ENCODE data around the gene STEAP1. TPM values are rescaled to one million over a fixed set of nuclear protein-coding genes. Genes with fewer than 3 reads are reported as not detected.

Gene STEAP1
- total RNA-seq, 1 donor: 39.1 TPM

GRCh38 chr7:90210475-90210874, 56.2 kb downstream of the STEAP1 start:
- Histone ChIP-seq H3K27ac (ENCODE audit: low read depth, low read length) (peak overlapping the region; percentile 86), H3K79me2 (ENCODE audit: insufficient read depth, low read length) (peaks cover 26% of the 10 kb centered on the region), H2AFZ (ENCODE audit: low read length) (peak overlapping the region; percentile 88), H3K27me3 (ENCODE audit: insufficient read depth, low read length) (no peaks in the 10 kb centered on the region), H3K4me3 (ENCODE audit: insufficient read depth, low read length) (peak overlapping the region; percentile 78), H3K4me2 (ENCODE audit: insufficient read depth, low read length) (peak overlapping the region; percentile 96), H3K4me1 (ENCODE audit: insufficient read depth, low read length) (peaks cover 20% of the 10 kb centered on the region), H3K9me3 (ENCODE audit: low read depth, low read length) (no peaks in the 10 kb centered on the region), H3K36me3 (ENCODE audit: insufficient read depth, low read length) (no peaks in the 10 kb centered on the region), H4K20me1 (ENCODE audit: insufficient read depth, low read length) (no peaks in the 10 kb centered on the region)
- no peak for TF ChIP-seq CTCF (IDR thresholded peaks at IDR 0.05; ENCODE audit: extremely low read depth, low read depth, low read length)
- DNase-seq (ENCODE audit: insufficient read length, low spot score, missing footprints): no peak

- Histone ChIP-seq H3K79me2 (ENCODE audit: insufficient read depth, low read length) (peaks cover 27% of the 10 kb centered on the region), H3K9me3 (ENCODE audit: low read depth, low read length) (no peaks in the 10 kb centered on the region), H3K4me2 (ENCODE audit: insufficient read depth, low read length) (peak overlapping the region; percentile 96), H3K4me3 (ENCODE audit: insufficient read depth, low read length) (peak overlapping the region; percentile 78), H3K27ac (ENCODE audit: low read depth, low read length) (peak overlapping the region; percentile 86), H3K27me3 (ENCODE audit: insufficient read depth, low read length) (no peaks in the 10 kb centered on the region), H3K36me3 (ENCODE audit: insufficient read depth, low read length) (no peaks in the 10 kb centered on the region), H3K4me1 (ENCODE audit: insufficient read depth, low read length) (peaks cover 20% of the 10 kb centered on the region), H2AFZ (ENCODE audit: low read length) (peak overlapping the region; percentile 88), H4K20me1 (ENCODE audit: insufficient read depth, low read length) (no peaks in the 10 kb centered on the region)
- TF ChIP-seq CTCF (IDR thresholded peaks at IDR 0.05; ENCODE audit: extremely low read depth, low read depth, low read length): no peak
- DNase-seq (ENCODE audit: insufficient read length, low spot score, missing footprints): no peak
Observed at GRCh38 chr7:90210981-90211380, 56.7 kb downstream of the STEAP1 start.

- H3K4me2 ChIP-seq (ENCODE audit: insufficient read depth, low read length): peak within 1 kb of the TSS; percentile 96
- H3K36me3 ChIP-seq (ENCODE audit: insufficient read depth, low read length): no peaks in the 10 kb centered on the region
- H4K20me1 ChIP-seq (ENCODE audit: insufficient read depth, low read length): no peaks in the 10 kb centered on the region
- peak; percentile 94 for DNase-seq (ENCODE audit: insufficient read length, low spot score, missing footprints)
- H3K27me3 ChIP-seq (ENCODE audit: insufficient read depth, low read length): no peaks in the 10 kb centered on the region
- H3K79me2 ChIP-seq (ENCODE audit: insufficient read depth, low read length): peaks cover 31% of the 10 kb centered on the region
- peak; percentile 53 for TF ChIP-seq CTCF (IDR thresholded peaks at IDR 0.05; ENCODE audit: extremely low read depth, low read depth, low read length)
- H3K4me1 ChIP-seq (ENCODE audit: insufficient read depth, low read length): peaks cover 20% of the 10 kb centered on the region
- H3K9me3 ChIP-seq (ENCODE audit: low read depth, low read length): no peaks in the 10 kb centered on the region
- H2AFZ ChIP-seq (ENCODE audit: low read length): peak within 1 kb of the TSS; percentile 88
- H3K4me3 ChIP-seq (ENCODE audit: insufficient read depth, low read length): peak within 1 kb of the TSS; percentile 78
- peak within 1 kb of the TSS; percentile 86 for H3K27ac ChIP-seq (ENCODE audit: low read depth, low read length)
Observed at GRCh38 chr7:90211391-90212148, 57.3 kb downstream of the STEAP1 start, which contains the start of gene STEAP2. STEAP2 (plus strand) TSS chr7:90211740; CDS start chr7:90225083, 13,343 bp downstream.

- no peaks in the 10 kb centered on the region for H3K27me3 ChIP-seq (ENCODE audit: insufficient read depth, low read length)
- H2AFZ ChIP-seq (ENCODE audit: low read length): peak overlapping the region; percentile 68
- no peaks in the 10 kb centered on the region for H3K9me3 ChIP-seq (ENCODE audit: low read depth, low read length)
- peaks cover 20% of the 10 kb centered on the region for H3K4me1 ChIP-seq (ENCODE audit: insufficient read depth, low read length)
- H3K79me2 ChIP-seq (ENCODE audit: insufficient read depth, low read length): peaks cover 36% of the 10 kb centered on the region
- H3K4me3 ChIP-seq (ENCODE audit: insufficient read depth, low read length): peak overlapping the region; percentile 78
- peak overlapping the region; percentile 96 for H3K4me2 ChIP-seq (ENCODE audit: insufficient read depth, low read length)
- TF ChIP-seq CTCF (IDR thresholded peaks at IDR 0.05; ENCODE audit: extremely low read depth, low read depth, low read length): no peak
- H3K27ac ChIP-seq (ENCODE audit: low read depth, low read length): peak overlapping the region; percentile 44
- no peaks in the 10 kb centered on the region for H3K36me3 ChIP-seq (ENCODE audit: insufficient read depth, low read length)
- no peaks in the 10 kb centered on the region for H4K20me1 ChIP-seq (ENCODE audit: insufficient read depth, low read length)
- DNase-seq (ENCODE audit: insufficient read length, low spot score, missing footprints): no peak
Observed at GRCh38 chr7:90212149-90212495, 57.9 kb downstream of the STEAP1 start.

All from osteoblast (primary cell).